ENCODE results near the gene SSMEM1.
"Not testable (repeated sequence)": the region's sequence is repeated elsewhere in the genome, so short reads cannot be mapped to it uniquely, and the experiment has no call there.

The SSMEM1 gene

DNA sequence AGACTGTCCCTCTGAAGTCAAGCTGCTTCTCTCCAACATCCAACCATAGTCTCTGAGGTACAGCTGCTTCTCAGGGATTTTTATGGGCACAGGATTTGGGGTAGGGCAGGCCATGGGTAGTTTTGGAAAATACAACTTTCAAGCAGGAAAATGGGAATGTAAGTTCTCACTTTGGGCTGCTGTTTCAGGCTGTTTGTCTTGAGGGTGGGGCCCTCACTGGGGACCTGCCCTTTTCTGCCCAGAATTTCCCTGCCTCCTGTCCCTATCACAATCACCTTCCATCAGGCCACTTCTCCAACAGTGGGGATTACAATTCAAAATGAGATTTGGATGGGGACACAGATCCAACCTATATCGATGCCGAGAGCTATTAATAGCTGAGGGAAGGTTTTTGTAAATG, 24.5 kb downstream of the SSMEM1 start:
- Histone ChIP-seq H3K4me3 (no peak overlapping the region), H3K27ac (no peak overlapping the region), H3K9ac (no peak overlapping the region), H3K9me3 (replicated peaks in 1 of 11) (peaks cover 0 to 20% (median 11%) of the 10 kb centered on the region in 11 experiments; a peak in 15 of 22 replicates), H3K36me3 (no peaks in the 10 kb centered on the region), H4K20me1 (no peaks in the 10 kb centered on the region), H3K4me2 (no peak overlapping the region), H3K4me1 (peaks cover 0 to 7% (median 0%) of the 10 kb centered on the region in 10 experiments; a peak in 2 of 20 replicates), H3K27me3 (no peaks in the 10 kb centered on the region)
- no peak for TF ChIP-seq Cebpa-rat (IDR thresholded peaks at IDR 0.05)

DNA sequence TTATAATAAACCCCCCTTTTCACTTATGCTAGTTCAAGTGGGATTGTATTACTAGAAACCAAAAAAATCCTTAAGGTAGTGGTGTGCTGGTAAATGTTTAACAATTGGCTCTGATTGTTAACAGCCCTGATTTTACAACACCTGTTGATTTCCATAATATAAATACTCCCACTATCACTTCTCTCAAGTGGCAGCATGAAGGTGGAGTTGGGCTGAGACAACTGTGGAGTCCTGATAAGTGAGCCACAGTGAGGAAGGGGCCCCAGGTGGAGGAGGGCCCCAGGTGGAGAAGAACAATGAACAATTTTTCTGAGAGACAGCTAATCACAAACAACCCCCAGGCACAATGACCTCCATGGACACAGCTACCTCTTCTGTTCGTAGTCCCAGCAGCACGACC, 26.4 kb downstream of the SSMEM1 start:
- TF ChIP-seq Cebpa-rat (IDR thresholded peaks at IDR 0.05), result no peak

DNA sequence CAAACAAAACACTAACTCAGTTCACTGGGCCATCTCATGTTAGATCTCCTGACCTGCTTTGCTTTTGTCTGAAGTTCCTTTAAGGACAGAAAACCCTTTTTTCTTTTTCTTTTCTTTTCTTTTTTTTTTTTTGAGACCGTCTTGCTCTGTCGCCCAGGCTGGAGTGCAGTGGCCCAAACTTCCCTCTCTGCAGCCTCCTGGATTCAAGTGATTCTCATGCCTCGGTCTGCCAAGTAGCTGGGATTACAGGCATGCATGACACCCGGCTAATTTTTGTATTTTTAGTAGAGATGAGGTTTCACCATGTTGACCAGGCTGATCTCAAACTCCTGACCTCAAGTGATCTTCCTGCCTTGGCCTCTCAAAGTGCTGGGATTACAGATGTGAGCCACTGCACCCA, 28.7 kb downstream of the SSMEM1 start:
- H3K36me3 ChIP-seq; H3K4me2 ChIP-seq; H3K9me3 ChIP-seq (replicated peaks in 1 of 11); H3K9ac ChIP-seq; H4K20me1 ChIP-seq; H3K4me3 ChIP-seq; H3K27ac ChIP-seq; H3K4me1 ChIP-seq; H3K27me3 ChIP-seq: not testable (repeated sequence)

More for the DNA sequence above, 26.4 kb downstream of the SSMEM1 start:
- Histone ChIP-seq H3K27ac (no peak overlapping the region), H3K4me3 (no peak overlapping the region), H4K20me1 (no peaks in the 10 kb centered on the region), H3K9me3 (replicated peaks in 1 of 11) (peaks cover 0 to 20% (median 11%) of the 10 kb centered on the region in 11 experiments; a peak in 15 of 22 replicates), H3K9ac (no peak overlapping the region), H3K4me1 (0 out of 20 replicates have a peak, but pooled peaks cover 0 to under 1% (median 0%) of the 10 kb centered on the region in 10 experiments), H3K27me3 (no peaks in the 10 kb centered on the region), H3K36me3 (no peaks in the 10 kb centered on the region), H3K4me2 (no peak overlapping the region)

DNA sequence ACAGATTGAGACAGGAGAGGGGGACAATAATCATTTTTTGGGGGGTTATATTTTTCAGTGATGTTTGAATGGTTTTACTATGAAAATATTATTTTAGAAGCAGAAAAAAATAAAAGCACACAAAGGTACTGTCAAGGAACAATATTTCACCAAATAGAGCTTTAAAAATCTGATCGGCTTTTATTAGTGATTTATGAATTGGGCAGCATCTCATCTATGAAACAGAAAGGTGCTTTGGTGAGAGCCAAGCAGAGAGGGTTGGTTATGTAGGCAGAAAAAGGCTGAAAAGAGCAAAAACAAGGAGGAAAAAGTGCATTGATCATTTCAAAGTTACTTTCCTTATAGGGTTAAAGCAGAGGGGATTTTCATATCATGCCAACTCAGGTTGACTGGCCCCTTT, 32.6 kb downstream of the SSMEM1 start:
- no peak overlapping the region for H3K4me2 ChIP-seq
- no peak overlapping the region for H3K27ac ChIP-seq
- no peak for TF ChIP-seq Cebpa-rat (IDR thresholded peaks at IDR 0.05)
- H3K4me3 ChIP-seq, result no peak overlapping the region
- H3K27me3 ChIP-seq, result no peaks in the 10 kb centered on the region
- H3K9me3 ChIP-seq (replicated peaks in 1 of 11), result no peaks in the 10 kb centered on the region
- H3K9ac ChIP-seq, result no peak overlapping the region
- no peaks in the 10 kb centered on the region for H4K20me1 ChIP-seq
- H3K4me1 ChIP-seq, result no peaks in the 10 kb centered on the region
- no peaks in the 10 kb centered on the region for H3K36me3 ChIP-seq

DNA sequence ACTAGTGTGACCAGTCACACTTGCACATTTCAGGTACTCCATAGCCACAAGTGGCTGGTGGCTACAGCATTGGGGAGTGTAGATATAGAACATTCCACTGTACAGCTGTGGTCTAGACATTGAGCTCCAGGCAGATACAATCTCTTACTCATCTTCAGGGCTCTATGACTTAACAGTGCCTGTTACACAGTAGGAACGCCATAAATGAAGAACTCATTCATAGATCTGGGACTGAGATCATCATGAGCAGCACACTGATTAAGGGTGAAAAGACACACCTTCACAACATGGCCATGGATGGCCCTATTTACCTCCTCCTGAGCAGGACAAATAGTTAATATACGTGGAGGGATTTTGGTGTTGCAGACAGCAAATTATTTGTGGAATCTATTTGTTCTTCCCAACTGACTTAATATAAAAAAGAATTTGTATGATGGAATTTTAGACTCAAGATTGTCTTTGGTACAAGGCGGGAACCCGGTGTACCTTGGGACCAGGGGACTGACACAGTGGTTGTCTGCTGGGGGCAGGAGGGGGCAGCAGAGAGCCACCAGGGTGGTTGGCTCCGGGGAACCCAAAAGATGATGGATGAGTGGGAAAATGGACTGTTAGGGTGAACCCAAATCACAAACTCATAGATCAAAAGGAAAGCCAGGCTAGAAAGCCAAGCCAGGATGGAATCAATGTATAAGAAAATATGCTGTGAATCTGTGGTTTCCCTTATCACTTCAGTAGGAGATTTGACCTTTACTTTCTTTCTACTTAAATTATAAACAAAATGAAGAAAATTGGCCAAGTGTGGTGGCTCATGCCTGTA, 34.7 kb downstream of the SSMEM1 start:
- Histone ChIP-seq H3K4me2 (no peak overlapping the region), H3K4me3 (no peak overlapping the region), H3K9ac (no peak overlapping the region), H3K36me3 (no peaks in the 10 kb centered on the region), H3K27ac (no peak overlapping the region), H3K9me3 (replicated peaks in 1 of 11) (peaks cover 5 to 15% (median 7%) of the 10 kb centered on the region in 11 experiments; a peak in 13 of 22 replicates), H3K27me3 (no peaks in the 10 kb centered on the region), H3K4me1 (no peaks in the 10 kb centered on the region), H4K20me1 (no peaks in the 10 kb centered on the region)
- TF ChIP-seq Cebpa-rat (IDR thresholded peaks at IDR 0.05), result no peak

DNA sequence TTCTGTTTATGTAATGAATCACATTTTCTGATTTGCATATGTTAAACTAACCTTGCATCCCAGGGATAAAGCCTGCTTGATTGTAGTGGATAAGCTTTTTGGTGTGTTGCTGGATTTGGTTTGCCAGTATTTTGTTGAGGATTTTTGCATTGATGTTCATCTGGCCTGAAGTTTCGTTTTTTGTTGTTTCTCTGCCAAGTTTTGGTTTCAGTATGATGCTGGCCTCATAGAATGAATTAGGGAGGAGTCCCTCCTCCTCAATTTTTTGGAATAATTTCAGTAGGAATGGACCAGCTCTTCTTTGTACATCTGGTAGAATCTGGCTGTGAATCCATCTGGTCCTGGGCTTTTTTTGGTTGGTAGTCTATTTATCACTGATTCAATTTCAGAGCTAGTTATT, 35.8 kb downstream of the SSMEM1 start:
- not testable (repeated sequence) for H3K27me3 ChIP-seq, H4K20me1 ChIP-seq, H3K9ac ChIP-seq, H3K4me3 ChIP-seq, H3K27ac ChIP-seq, H3K36me3 ChIP-seq, H3K4me1 ChIP-seq, H3K4me2 ChIP-seq
- H3K9me3 ChIP-seq (replicated peaks in 1 of 11), result peaks cover 5 to 15% (median 7%) of the 10 kb centered on the region in 11 experiments; a peak in 13 of 22 replicates

DNA sequence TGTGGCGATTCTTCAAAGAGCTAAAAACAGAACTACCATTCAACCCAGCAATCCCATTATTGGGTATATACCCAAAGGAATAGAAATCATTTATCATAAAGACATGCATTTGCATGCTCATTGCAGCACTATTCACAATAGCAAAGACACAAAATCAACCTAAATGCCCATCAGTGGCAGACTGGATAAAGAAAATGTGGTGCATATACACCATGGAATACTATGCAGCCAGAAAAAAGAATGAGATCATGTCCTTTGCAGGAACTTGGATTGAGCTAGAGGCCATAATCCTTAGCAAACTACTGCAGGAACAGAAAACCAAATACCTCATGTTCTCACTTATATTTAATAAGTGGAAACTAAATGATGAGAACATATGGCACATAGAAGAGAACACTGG, 38.8 kb downstream of the SSMEM1 start:
- not testable (repeated sequence) for H4K20me1 ChIP-seq, H3K27ac ChIP-seq, H3K9ac ChIP-seq, H3K27me3 ChIP-seq, H3K36me3 ChIP-seq, H3K4me2 ChIP-seq, H3K4me3 ChIP-seq, H3K4me1 ChIP-seq
- H3K9me3 ChIP-seq (replicated peaks in 1 of 11), result peaks cover 5 to 15% (median 8%) of the 10 kb centered on the region in 11 experiments; a peak in 13 of 22 replicates

DNA sequence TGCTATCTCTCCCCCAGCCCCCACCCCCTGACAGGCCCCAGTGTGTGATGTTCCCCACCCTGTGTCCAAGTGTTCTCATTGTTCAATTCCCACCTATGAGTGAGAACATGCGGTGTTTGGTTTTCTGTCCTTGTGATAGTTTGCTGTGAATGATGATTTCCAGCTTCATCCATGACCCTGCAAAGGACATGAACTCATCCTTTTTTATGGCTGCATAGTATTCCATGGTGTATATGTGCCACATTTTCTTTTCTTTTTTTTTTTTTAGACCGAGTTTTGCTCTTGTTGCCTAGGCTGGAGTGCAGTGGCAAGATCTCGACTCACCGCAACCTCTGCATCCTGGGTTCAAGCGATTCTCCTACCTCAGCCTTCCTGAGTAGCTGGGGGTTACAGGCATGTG, 41.2 kb downstream of the SSMEM1 start:
- not testable (repeated sequence) for H3K9ac ChIP-seq
- peaks cover 13 to 25% (median 19%) of the 10 kb centered on the region in 11 experiments; a peak in 18 of 22 replicates for H3K9me3 ChIP-seq (replicated peaks in 1 of 11)

DNA sequence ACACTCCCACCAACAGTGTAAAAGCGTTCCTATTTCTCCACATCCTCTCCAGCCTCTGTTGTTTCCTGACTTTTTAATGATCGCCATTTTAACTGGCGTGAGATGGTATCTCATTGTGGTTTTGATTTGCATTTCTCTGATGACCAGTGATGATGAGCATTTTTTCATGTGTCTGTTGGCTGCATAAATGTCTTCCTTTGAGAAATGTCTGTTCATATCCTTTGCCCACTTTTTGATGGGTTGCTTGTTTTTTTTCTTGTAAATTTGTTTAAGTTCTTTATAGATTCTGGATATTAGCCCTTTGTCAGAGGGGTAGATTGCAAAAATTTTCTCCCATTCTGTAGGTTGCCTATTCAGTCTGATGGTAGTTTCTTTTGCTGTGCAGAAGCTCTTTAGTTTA, 42.0 kb downstream of the SSMEM1 start:
- H3K4me3 ChIP-seq, H3K9ac ChIP-seq, H3K4me2 ChIP-seq, H3K4me1 ChIP-seq, H3K27ac ChIP-seq, H3K36me3 ChIP-seq, H4K20me1 ChIP-seq, H3K27me3 ChIP-seq: not testable (repeated sequence)
- peaks cover 15 to 29% (median 23%) of the 10 kb centered on the region in 11 experiments; a peak in 19 of 22 replicates for H3K9me3 ChIP-seq (replicated peaks in 1 of 11)

More for the DNA sequence above, 41.2 kb downstream of the SSMEM1 start:
- H3K36me3 ChIP-seq, H3K4me3 ChIP-seq, H3K27me3 ChIP-seq, H3K4me1 ChIP-seq, H4K20me1 ChIP-seq, H3K27ac ChIP-seq, H3K4me2 ChIP-seq: not testable (repeated sequence)

DNA sequence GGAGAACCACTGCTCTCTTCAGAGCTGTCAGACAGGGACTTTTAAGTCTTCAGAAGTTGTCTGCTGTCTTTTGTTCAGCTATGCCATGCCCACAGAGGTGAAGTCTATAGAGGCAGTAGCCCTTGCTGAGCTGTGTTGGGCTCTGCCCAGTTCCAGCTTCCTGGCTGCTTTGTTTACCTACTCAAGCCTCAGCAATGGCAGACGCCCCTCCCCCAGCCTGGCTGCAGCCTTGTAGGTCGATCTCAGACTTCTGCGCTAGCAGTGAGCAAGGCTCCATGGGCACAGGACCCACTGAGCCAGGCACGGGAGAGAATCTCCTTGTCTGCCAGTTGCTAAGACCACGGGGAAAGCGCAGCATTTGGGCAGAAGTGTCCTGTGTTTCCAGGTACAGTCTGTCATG, 46.9 kb downstream of the SSMEM1 start:
- Histone ChIP-seq H3K36me3 (no peaks in the 10 kb centered on the region), H4K20me1 (no peaks in the 10 kb centered on the region), H3K4me1 (no peaks in the 10 kb centered on the region), H3K27ac (no peak overlapping the region), H3K27me3 (no peaks in the 10 kb centered on the region), H3K4me3 (no peak overlapping the region), H3K9ac (no peak overlapping the region), H3K4me2 (no peak overlapping the region), H3K9me3 (replicated peaks in 1 of 11) (peaks cover 10 to 20% (median 18%) of the 10 kb centered on the region in 11 experiments; a peak in 16 of 22 replicates)
- no peak for TF ChIP-seq Cebpa-rat (IDR thresholded peaks at IDR 0.05)

Data from BLaER1 treated with 17β-estradiol and CSF1 and Interleukin-3, amounts not matched to agents 10 nM and 100 nM (cell line).